ENCODE results near the gene ETS1.

ETS1 gene

GRCh38 chr11:128544471-128545051, 42.8 kb downstream of the ETS1 start:
- no peaks in the 10 kb centered on the region for H3K9me2 ChIP-seq (replicated peaks; ENCODE audit: insufficient read depth, low read length)
- H3K27ac ChIP-seq (ENCODE audit: low read length): no peak overlapping the region
- DNase-seq: no peak
- H3K9ac ChIP-seq (ENCODE audit: low read length): no peak overlapping the region
- TF ChIP-seq EZH2 (optimal IDR thresholded peaks at IDR 0.05; ENCODE audit: low read depth, low read length) (no peak), CTCF (IDR thresholded peaks at IDR 0.05; ENCODE audit: low read length) (no peak), EZH2phosphoT487 (IDR thresholded peaks at IDR 0.05; ENCODE audit: low read length) (no peak)
- no peak overlapping the region for H2AFZ ChIP-seq (ENCODE audit: low read length)
- no peaks in the 10 kb centered on the region for H3K79me2 ChIP-seq (ENCODE audit: low read length)
- H3K36me3 ChIP-seq (replicated peaks; ENCODE audit: insufficient read depth, low read length): no peaks in the 10 kb centered on the region
- no peaks in the 10 kb centered on the region for H3F3A ChIP-seq (ENCODE audit: insufficient read depth, low read length)
- H4K20me1 ChIP-seq (ENCODE audit: insufficient read depth, low read length): no peaks in the 10 kb centered on the region
- H3K4me3 ChIP-seq (ENCODE audit: low read length): no peak overlapping the region
- no peak overlapping the region for H3K4me2 ChIP-seq (ENCODE audit: low read depth, low read length)
- H3K9me3 ChIP-seq (replicated peaks; ENCODE audit: insufficient read depth, low read length): no peaks in the 10 kb centered on the region
- H3K27me3 ChIP-seq (replicated peaks; ENCODE audit: insufficient read depth, low read length): no peaks in the 10 kb centered on the region
- H3K4me1 ChIP-seq (ENCODE audit: low read length): no peaks in the 10 kb centered on the region

GRCh38 chr11:128540469-128540868, 46.9 kb downstream of the ETS1 start:
- H3K27me3 ChIP-seq (replicated peaks; ENCODE audit: insufficient read depth, low read length): no peaks in the 10 kb centered on the region
- no peak overlapping the region for H3K4me2 ChIP-seq (ENCODE audit: low read depth, low read length)
- no peaks in the 10 kb centered on the region for H3K9me2 ChIP-seq (replicated peaks; ENCODE audit: insufficient read depth, low read length)
- no peak for DNase-seq
- no peaks in the 10 kb centered on the region for H3K9me3 ChIP-seq (replicated peaks; ENCODE audit: insufficient read depth, low read length)
- H3K4me1 ChIP-seq (ENCODE audit: low read length): no peaks in the 10 kb centered on the region
- no peaks in the 10 kb centered on the region for H4K20me1 ChIP-seq (ENCODE audit: insufficient read depth, low read length)
- H3K27ac ChIP-seq (ENCODE audit: low read length): no peak overlapping the region
- no peaks in the 10 kb centered on the region for H3K36me3 ChIP-seq (replicated peaks; ENCODE audit: insufficient read depth, low read length)
- H3K9ac ChIP-seq (ENCODE audit: low read length): no peak overlapping the region
- no peaks in the 10 kb centered on the region for H3K79me2 ChIP-seq (ENCODE audit: low read length)
- H2AFZ ChIP-seq (ENCODE audit: low read length): no peak overlapping the region
- no peak for TF ChIP-seq EZH2 (optimal IDR thresholded peaks at IDR 0.05; ENCODE audit: low read depth, low read length)
- no peak for TF ChIP-seq EZH2phosphoT487 (IDR thresholded peaks at IDR 0.05; ENCODE audit: low read length)
- TF ChIP-seq CTCF (IDR thresholded peaks at IDR 0.05; ENCODE audit: low read length): no peak
- no peak overlapping the region for H3K4me3 ChIP-seq (ENCODE audit: low read length)
- no peaks in the 10 kb centered on the region for H3F3A ChIP-seq (ENCODE audit: insufficient read depth, low read length)

- Histone ChIP-seq H3F3A (ENCODE audit: insufficient read depth, low read length) (no peaks in the 10 kb centered on the region), H4K20me1 (ENCODE audit: insufficient read depth, low read length) (no peaks in the 10 kb centered on the region), H3K9ac (ENCODE audit: low read length) (no peak overlapping the region), H3K27ac (ENCODE audit: low read length) (no peak overlapping the region), H3K36me3 (replicated peaks; ENCODE audit: insufficient read depth, low read length) (no peaks in the 10 kb centered on the region), H3K9me3 (replicated peaks; ENCODE audit: insufficient read depth, low read length) (no peaks in the 10 kb centered on the region), H3K4me2 (ENCODE audit: low read depth, low read length) (no peak overlapping the region), H3K4me1 (ENCODE audit: low read length) (no peaks in the 10 kb centered on the region), H2AFZ (ENCODE audit: low read length) (no peak overlapping the region), H3K9me2 (replicated peaks; ENCODE audit: insufficient read depth, low read length) (no peaks in the 10 kb centered on the region), H3K79me2 (ENCODE audit: low read length) (no peaks in the 10 kb centered on the region), H3K4me3 (ENCODE audit: low read length) (no peak overlapping the region), H3K27me3 (replicated peaks; ENCODE audit: insufficient read depth, low read length) (no peaks in the 10 kb centered on the region)
- DNase-seq: no peak
- TF ChIP-seq EZH2 (optimal IDR thresholded peaks at IDR 0.05; ENCODE audit: low read depth, low read length) (no peak), CTCF (IDR thresholded peaks at IDR 0.05; ENCODE audit: low read length) (no peak), EZH2phosphoT487 (IDR thresholded peaks at IDR 0.05; ENCODE audit: low read length) (no peak)
Measured at GRCh38 chr11:128536506-128536905, 50.9 kb downstream of the ETS1 start.

Data from MM.1S (cell line).